ENCODE data around the gene CEP131. TPM values are rescaled to one million over a fixed set of nuclear protein-coding genes. Genes with fewer than 3 reads are reported as not detected.

CEP131 gene
- total and polyA plus RNA-seq, 2 of the 8 experiments (the other 6 are each of a cell fraction or from before 2014, with no cell fraction given) = 5.9 to 23.2 TPM

DNA sequence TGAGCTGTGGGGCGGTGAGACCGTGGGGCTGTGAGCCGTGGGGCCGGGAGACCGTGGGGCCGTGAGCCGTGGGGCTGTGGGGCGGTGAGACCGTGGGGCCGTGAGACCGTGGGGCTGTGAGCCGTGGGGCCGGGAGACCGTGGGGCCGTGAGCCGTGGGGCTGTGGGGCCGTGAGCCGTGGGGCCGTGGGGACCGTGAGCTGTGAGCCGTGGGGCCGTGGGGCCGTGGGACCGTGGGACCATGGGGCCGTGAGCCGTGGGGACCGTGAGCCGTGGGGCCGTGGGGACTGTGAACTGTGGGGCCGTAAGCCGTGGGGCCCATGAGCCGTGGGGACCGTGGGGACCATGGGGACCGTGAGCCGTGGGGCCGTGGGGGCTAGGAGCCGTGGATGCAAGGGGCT lies 82.1 kb downstream of the CEP131 start:
- no peak overlapping the region for H3K18ac ChIP-seq (ENCODE audit: extremely low read depth, low read length)
- no peak overlapping the region for H2BK120ac ChIP-seq (replicated peaks; ENCODE audit: low read depth, low read length)
- H3K36me3 ChIP-seq (ENCODE audit: control insufficient read depth in 2 of 4, insufficient read depth in 4 of 4, low read length in 3 of 4) = no peaks in the 10 kb centered on the region
- no peak overlapping the region for H3K27ac ChIP-seq (ENCODE audit: low read depth, low read length)
- no peak overlapping the region for H2BK15ac ChIP-seq (ENCODE audit: low read length)
- ChIA-PET POLR2A (ENCODE audit: partially characterized antibody) (interaction anchor here (1.0 kb wide), 1 partner anchor 8 kb away, joined by 3 read pairs; no protein-coding TSS in a partner anchor), CTCF (ENCODE audit: partially characterized antibody) (interaction anchor here (0.8 to 4.3 kb wide), 8 partner anchors 11 to 296 kb away, joined by 3 to 24 read pairs (median 6); no protein-coding TSS in a partner anchor)
- no peak overlapping the region for H2BK5ac ChIP-seq (ENCODE audit: low read depth, low read length)
- TF ChIP-seq CTBP2 (IDR thresholded peaks at IDR 0.05; ENCODE audit: borderline replicate concordance, insufficient read depth, insufficient read length, low read length) (no peak), GABPA (IDR thresholded peaks at IDR 0.05; ENCODE audit: borderline replicate concordance, insufficient read depth, low read length) (no peak), SIX5 (IDR thresholded peaks at IDR 0.05; ENCODE audit: low read depth, low read length) (no peak), EGR1 (IDR thresholded peaks at IDR 0.05; ENCODE audit: borderline replicate concordance, low read depth, low read length) (0 out of 2 replicates have a peak, but pooled peaks have one; percentile 13), HDAC6 (IDR thresholded peaks at IDR 0.05; ENCODE audit: low read depth, low read length) (no peak)
- H4K91ac ChIP-seq (replicated peaks; ENCODE audit: insufficient read length, low read length) = no peak overlapping the region
- no peak overlapping the region for H3K4ac ChIP-seq (replicated peaks; ENCODE audit: insufficient read length, low read depth, low read length)
- peaks cover 8 to 12% of the 10 kb centered on the region in 2 experiments; a peak in 2 of 4 replicates for H3K9me3 ChIP-seq (ENCODE audit: insufficient read depth in 2 of 2, low read depth in 1 of 2, low read length in 1 of 2)
- H2BK12ac ChIP-seq (ENCODE audit: low read depth, low read length) = no peak overlapping the region
- peaks cover 0 to 2% (median 0%) of the 10 kb centered on the region in 4 experiments; a peak in 4 of 7 replicates for H3K4me1 ChIP-seq (replicated peaks in 1 of 4; ENCODE audit: control insufficient read depth in 3 of 4, insufficient read depth in 4 of 4, low read length in 3 of 4)
- no peak overlapping the region for H3K56ac ChIP-seq (replicated peaks; ENCODE audit: insufficient read length, low read depth, low read length)
- no peak overlapping the region for H3K14ac ChIP-seq (ENCODE audit: insufficient read length)
- peaks cover 0 to 9% of the 10 kb centered on the region in 2 experiments for H4K20me1 ChIP-seq (replicated peaks in 1 of 2; ENCODE audit: control insufficient read depth in 1 of 2, insufficient read depth in 2 of 2, low read length in 2 of 2)
- no peak overlapping the region for H3K23ac ChIP-seq (ENCODE audit: insufficient read length)
- H2AFZ ChIP-seq (ENCODE audit: low read length) = no peak overlapping the region
- FAIRE-seq = no peak
- H3K79me1 ChIP-seq (ENCODE audit: low read depth, low read length) = no peaks in the 10 kb centered on the region; the same call in 1 of the 2 replicates
- 90% methylated on average over 8 of the region's 37 CpGs; no CpG with 5 or more reads in 1 of the 2 experiments for WGBS, 2 experiments (ENCODE audit: extremely low coverage in 1 of 2, insufficient coverage in 1 of 2, insufficient read length in 1 of 2, insufficient replicate concordance in 2 of 2, low coverage in 1 of 2, low lambda C conversion rate in 2 of 2, missing lambda C conversion rate in 1 of 2)
- H3K27me3 ChIP-seq (replicated peaks in 1 of 4; ENCODE audit: control insufficient read depth in 3 of 4, extremely low read depth in 1 of 4, insufficient read depth in 3 of 4, low read length in 3 of 4) = no peaks in the 10 kb centered on the region
- no peak overlapping the region for H4K8ac ChIP-seq (ENCODE audit: extremely low read depth, insufficient read depth, low read length)
- no peaks in the 10 kb centered on the region for H3K79me2 ChIP-seq (ENCODE audit: control insufficient read depth in 1 of 2, insufficient read depth in 2 of 2, low read length in 2 of 2)
- peaks cover 3% of the 10 kb centered on the region; the same call in 1 of the 2 replicates for H3K23me2 ChIP-seq (ENCODE audit: low read depth, low read length)
- H3K4me2 ChIP-seq (ENCODE audit: insufficient read depth in 1 of 2, low read depth in 2 of 2, low read length in 2 of 2) = no peak overlapping the region
- DNase-seq (ENCODE audit: low read depth in 1 of 2, low spot score in 2 of 2) = no peak
- no peak overlapping the region for H4K5ac ChIP-seq (ENCODE audit: insufficient read length, low read depth, low read length)
- no peak overlapping the region for H3K4me3 ChIP-seq (ENCODE audit: extremely low read depth in 1 of 4, insufficient read depth in 2 of 4, low read depth in 3 of 4, low read length in 4 of 4)
- no peak overlapping the region for H2BK20ac ChIP-seq (ENCODE audit: low read length)
- no peak overlapping the region for H3K9ac ChIP-seq (replicated peaks in 1 of 4; ENCODE audit: extremely low read depth in 1 of 4, low read depth in 3 of 4, low read length in 3 of 4)
- H2AK5ac ChIP-seq (ENCODE audit: low read depth, low read length) = no peak overlapping the region

Measured in H1 (cell line).